SK-N-SH (cell line): ENCODE measurements around the gene EIF4G1. TPM values are rescaled to one million over a fixed set of nuclear protein-coding genes. Genes with fewer than 3 reads are reported as not detected.

Experiments
- CTCF ChIA-PET: fragments of 300-600, 350-600 bp; formaldehyde crosslinking; extraction: SDS; loops from one replicate; lab custom pipeline; 2021; lab: Yijun Ruan, JAX
- POLR2A ChIA-PET: fragments of 350-600 bp; sonication (Branson Sonifier 250); formaldehyde crosslinking; extraction: SDS; loops from one replicate; lab custom pipeline; 2020; ENCODE audit warnings: antibody characterized with exemption, inconsistent platforms; lab: Yijun Ruan, JAX
- DNase-seq: peaks from one replicate; pipeline ENCODE4 v3.0.0; 2012
- H2AFZ ChIP-seq: fragments of 200-600 bp; sonication (generic); 2 replicates; pipeline ENCODE4 v1.8.1; 2016; ENCODE audit warnings: antibody characterized with exemption, mild to moderate bottlenecking, low read depth
- H3F3A ChIP-seq: fragments of 200-600 bp; sonication (generic); replicated peaks from 2 replicates; pipeline ENCODE3; 2016; ENCODE audit warnings: antibody characterized with exemption, mild to moderate bottlenecking; ENCODE audit not compliant: insufficient read depth
- H3K27ac ChIP-seq, 2 experiments: fragments of 200-500 bp in 1 of 2; fragments of 200-600 bp in 1 of 2; sonication (Bioruptor generic) in 1 of 2; sonication (generic), shearing (Covaris generic) in 1 of 2; 2 replicates each; pipeline versions ENCODE4 v1.5.1 to v1.6.1; 2014 to 2016; ENCODE audit warnings: low read depth in 2 of 2, inconsistent platforms in 1 of 2, low read length in 1 of 2, mild to moderate bottlenecking in 1 of 2, mixed read lengths in 1 of 2
- H3K27me3 ChIP-seq: fragments of 200-600 bp; sonication (generic), shearing (Covaris generic); 2 replicates; pipeline ENCODE4 v1.6.1; 2016; ENCODE audit warnings: mixed run types; ENCODE audit not compliant: insufficient read depth
- H3K36me3 ChIP-seq, 2 experiments: fragments of 200-500 bp in 1 of 2; fragments of 200-600 bp in 1 of 2; sonication (Bioruptor generic) in 1 of 2; sonication (generic) in 1 of 2; replicated peaks in 1 of 2; 2 replicates each; pipeline versions ENCODE3 to v1.5.1; 2014 to 2016; ENCODE audit warnings: low read length in 1 of 2, mild to moderate bottlenecking in 1 of 2; ENCODE audit not compliant: insufficient read depth in 2 of 2, control insufficient read depth in 1 of 2
- H3K4me1 ChIP-seq, 2 experiments: fragments of 200-500 bp in 1 of 2; fragments of 200-600 bp in 1 of 2; sonication (Bioruptor generic) in 1 of 2; sonication (generic), shearing (Covaris generic) in 1 of 2; 2 replicates each; pipeline versions ENCODE4 v1.5.1 to v1.6.1; 2014 to 2016; ENCODE audit warnings: low read depth in 1 of 2, low read length in 1 of 2, mixed run types in 1 of 2; ENCODE audit not compliant: insufficient read depth in 2 of 2, control insufficient read depth in 1 of 2
- H3K4me2 ChIP-seq: fragments of 200-600 bp; sonication (generic), shearing (Covaris generic); 2 replicates; pipeline ENCODE4 v1.6.1; 2017; ENCODE audit warnings: mixed run types
- H3K4me3 ChIP-seq, 2 experiments: fragments of 200-500 bp in 1 of 2; fragments of 200-600 bp in 1 of 2; sonication (Bioruptor generic) in 1 of 2; sonication (generic), shearing (Covaris generic) in 1 of 2; 2 replicates each; pipeline versions ENCODE4 v1.5.1 to v1.8.1; 2014 to 2016; ENCODE audit warnings: low read depth in 2 of 2, inconsistent platforms in 1 of 2, low read length in 1 of 2, mild to moderate bottlenecking in 1 of 2, mixed read lengths in 1 of 2, moderate library complexity in 1 of 2
- H3K79me2 ChIP-seq: fragments of 200-600 bp; sonication (generic); 2 replicates; pipeline ENCODE4 v1.8.1; 2017; ENCODE audit warnings: mild to moderate bottlenecking; ENCODE audit not compliant: insufficient read depth
- H3K9ac ChIP-seq: fragments of 200-600 bp; sonication (generic); 2 replicates; pipeline ENCODE4 v1.6.1; 2017; ENCODE audit warnings: mixed run types
- H3K9me2 ChIP-seq: fragments of 200-600 bp; sonication (generic); 2 replicates; pipeline ENCODE4 v1.6.1; 2017; ENCODE audit warnings: mixed run types
- H3K9me3 ChIP-seq: fragments of 200-600 bp; sonication (generic); 2 replicates; pipeline ENCODE4 v1.6.1; 2017; ENCODE audit warnings: mixed run types, mild to moderate bottlenecking, moderate library complexity
- H4K20me1 ChIP-seq: fragments of 200-600 bp; sonication (generic); 2 replicates; pipeline ENCODE4 v1.6.1; 2017; ENCODE audit warnings: mild to moderate bottlenecking, mixed run types; ENCODE audit not compliant: insufficient read depth
- FOSL2 ChIP-seq: IDR thresholded peaks from 2 replicates; pipeline ENCODE4 v1.4.0; 2012; ENCODE audit warnings: low read depth, mild to moderate bottlenecking, moderate library complexity, borderline replicate concordance
- GATA2 ChIP-seq: sonication (generic); formaldehyde crosslinking; IDR thresholded peaks from 2 replicates; pipeline ENCODE4 v1.5.0; 2020; ENCODE audit warnings: mild to moderate bottlenecking, missing genetic modification reagents
- JUND ChIP-seq: IDR thresholded peaks from 2 replicates; pipeline ENCODE4 v1.4.0; 2012
- NFIC ChIP-seq: IDR thresholded peaks from 2 replicates; pipeline ENCODE4 v1.4.0; 2012; ENCODE audit warnings: borderline replicate concordance
- SIN3A ChIP-seq: IDR thresholded peaks from 2 replicates; pipeline ENCODE4 v1.6.1; 2012; ENCODE audit warnings: low read depth, mild to moderate bottlenecking, low read length, moderate library complexity, borderline replicate concordance
- WGBS: methylation state at CpG from one replicate; pipeline ENCODE4 v1.1.6; 2017; ENCODE audit warnings: low lambda C conversion rate; 5-methylcytosine and 5-hydroxymethylcytosine counted together
- polyA plus RNA-seq, 3 experiments: library from polyadenylated mRNA; depleted of rRNA; stranded (reverse); fragments of >200 nt; gene quantifications; 2 replicates each; pipeline ENCODE4 v1.2.3, GENCODE V29; 2012
- TF ChIP-seq, protein P1 (sequence below): fragments of 150-350 bp; IDR thresholded peaks from 2 replicates; pipeline ENCODE4 v1.6.1; 2016; ENCODE audit warnings: mild to moderate bottlenecking, low read depth, low read length
- TF ChIP-seq, protein P2 (sequence below): IDR thresholded peaks from 2 replicates; pipeline ENCODE4 v1.6.1; 2012; ENCODE audit warnings: mild to moderate bottlenecking, low read depth, low read length, moderate library complexity

EIF4G1 gene
- polyA plus RNA-seq, 1 of the 3 experiments (the other 2 are of a cell fraction) = 262 TPM

GRCh38 chr3:184382326-184383032 lies 68.1 kb downstream of the EIF4G1 start (continued):
- TF ChIP-seq, protein P1, sequence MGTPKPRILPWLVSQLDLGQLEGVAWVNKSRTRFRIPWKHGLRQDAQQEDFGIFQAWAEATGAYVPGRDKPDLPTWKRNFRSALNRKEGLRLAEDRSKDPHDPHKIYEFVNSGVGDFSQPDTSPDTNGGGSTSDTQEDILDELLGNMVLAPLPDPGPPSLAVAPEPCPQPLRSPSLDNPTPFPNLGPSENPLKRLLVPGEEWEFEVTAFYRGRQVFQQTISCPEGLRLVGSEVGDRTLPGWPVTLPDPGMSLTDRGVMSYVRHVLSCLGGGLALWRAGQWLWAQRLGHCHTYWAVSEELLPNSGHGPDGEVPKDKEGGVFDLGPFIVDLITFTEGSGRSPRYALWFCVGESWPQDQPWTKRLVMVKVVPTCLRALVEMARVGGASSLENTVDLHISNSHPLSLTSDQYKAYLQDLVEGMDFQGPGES = no peak
- no peak for TF ChIP-seq JUND

DNA sequence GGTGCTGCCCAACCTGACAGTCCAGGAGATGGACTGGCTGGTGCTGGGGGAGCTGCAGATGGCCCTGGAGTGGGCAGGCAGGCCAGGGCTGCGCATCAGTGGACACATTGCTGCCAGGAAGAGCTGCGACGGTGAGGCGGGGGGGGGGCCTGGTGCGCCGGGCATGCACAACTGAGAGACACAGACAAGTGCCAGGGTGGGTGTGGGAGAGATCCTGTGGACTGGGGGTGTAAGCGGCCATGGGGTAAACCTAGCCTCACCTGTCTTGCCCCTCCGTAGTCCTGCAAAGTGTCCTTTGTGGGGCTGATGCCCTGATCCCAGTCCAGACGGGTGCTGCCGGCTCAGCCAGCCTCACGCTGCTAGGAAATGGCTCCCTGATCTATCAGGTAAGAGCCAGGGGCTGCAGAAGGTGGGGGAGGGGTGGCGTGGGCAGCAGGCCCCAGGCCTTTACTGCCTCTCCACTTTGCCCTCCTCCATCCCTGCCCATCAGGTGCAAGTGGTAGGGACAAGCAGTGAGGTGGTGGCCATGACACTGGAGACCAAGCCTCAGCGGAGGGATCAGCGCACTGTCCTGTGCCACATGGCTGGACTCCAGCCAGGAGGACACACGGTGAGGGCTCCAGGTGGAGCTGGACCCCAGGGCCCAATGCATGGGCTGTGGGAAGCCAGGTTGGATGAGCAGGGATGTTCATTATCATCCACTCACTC lies 68.8 kb downstream of the EIF4G1 start:
- Histone ChIP-seq H3K79me2 (no peaks in the 10 kb centered on the region), H3K4me3 (no peak overlapping the region), H2AFZ (no peak overlapping the region), H3K4me2 (no peak overlapping the region), H4K20me1 (no peaks in the 10 kb centered on the region), H3K9me3 (no peaks in the 10 kb centered on the region), H3K4me1 (peaks cover 0 to 12% of the 10 kb centered on the region in 2 experiments; a peak in 1 of 4 replicates), H3K9ac (no peak overlapping the region), H3K9me2 (no peaks in the 10 kb centered on the region), H3K27me3 (peaks cover 7% of the 10 kb centered on the region; the same call in 1 of the 2 replicates), H3F3A (peaks cover 4% of the 10 kb centered on the region), H3K36me3 (no peaks in the 10 kb centered on the region), H3K27ac (no peak overlapping the region)
- TF ChIP-seq, protein P2, sequence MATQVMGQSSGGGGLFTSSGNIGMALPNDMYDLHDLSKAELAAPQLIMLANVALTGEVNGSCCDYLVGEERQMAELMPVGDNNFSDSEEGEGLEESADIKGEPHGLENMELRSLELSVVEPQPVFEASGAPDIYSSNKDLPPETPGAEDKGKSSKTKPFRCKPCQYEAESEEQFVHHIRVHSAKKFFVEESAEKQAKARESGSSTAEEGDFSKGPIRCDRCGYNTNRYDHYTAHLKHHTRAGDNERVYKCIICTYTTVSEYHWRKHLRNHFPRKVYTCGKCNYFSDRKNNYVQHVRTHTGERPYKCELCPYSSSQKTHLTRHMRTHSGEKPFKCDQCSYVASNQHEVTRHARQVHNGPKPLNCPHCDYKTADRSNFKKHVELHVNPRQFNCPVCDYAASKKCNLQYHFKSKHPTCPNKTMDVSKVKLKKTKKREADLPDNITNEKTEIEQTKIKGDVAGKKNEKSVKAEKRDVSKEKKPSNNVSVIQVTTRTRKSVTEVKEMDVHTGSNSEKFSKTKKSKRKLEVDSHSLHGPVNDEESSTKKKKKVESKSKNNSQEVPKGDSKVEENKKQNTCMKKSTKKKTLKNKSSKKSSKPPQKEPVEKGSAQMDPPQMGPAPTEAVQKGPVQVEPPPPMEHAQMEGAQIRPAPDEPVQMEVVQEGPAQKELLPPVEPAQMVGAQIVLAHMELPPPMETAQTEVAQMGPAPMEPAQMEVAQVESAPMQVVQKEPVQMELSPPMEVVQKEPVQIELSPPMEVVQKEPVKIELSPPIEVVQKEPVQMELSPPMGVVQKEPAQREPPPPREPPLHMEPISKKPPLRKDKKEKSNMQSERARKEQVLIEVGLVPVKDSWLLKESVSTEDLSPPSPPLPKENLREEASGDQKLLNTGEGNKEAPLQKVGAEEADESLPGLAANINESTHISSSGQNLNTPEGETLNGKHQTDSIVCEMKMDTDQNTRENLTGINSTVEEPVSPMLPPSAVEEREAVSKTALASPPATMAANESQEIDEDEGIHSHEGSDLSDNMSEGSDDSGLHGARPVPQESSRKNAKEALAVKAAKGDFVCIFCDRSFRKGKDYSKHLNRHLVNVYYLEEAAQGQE = no peak
- TF ChIP-seq NFIC (no peak), GATA2 (CRISPR knock-in tag) (no peak), FOSL2 (no peak), SIN3A (no peak)
- TF ChIP-seq, protein P1 = no peak
- WGBS = 71% methylated on average over 9 of the region's 15 CpGs
- DNase-seq = peak; percentile 54
- POLR2A ChIA-PET = interaction anchor here (1.3 kb wide), 1 partner anchor 11 kb away, joined by 3 read pairs; no protein-coding TSS in a partner anchor
- CTCF ChIA-PET = interaction anchor here (2.8 to 3.8 kb wide), 2 partner anchors 11 to 131 kb away, joined by 16 to 19 read pairs; no protein-coding TSS in a partner anchor
